HEK293T (cell line): ENCODE measurements around the gene TSPAN10.

Experiments
- FOXM1 ChIP-seq: fragments of 450-650 bp; IDR thresholded peaks from 2 replicates; pipeline ENCODE4 v1.6.1; 2017; ENCODE audit warnings: mild to moderate bottlenecking, borderline replicate concordance
- NFRKB ChIP-seq: fragments of 450-650 bp; IDR thresholded peaks from 2 replicates; pipeline ENCODE4 v1.6.1; 2016; ENCODE audit warnings: mild to moderate bottlenecking, moderate library complexity
- SP1 ChIP-seq: fragments of 450-650 bp; IDR thresholded peaks from 2 replicates; pipeline ENCODE4 v1.6.1; 2017
- TARDBP ChIP-seq: fragments of 450-650 bp; IDR thresholded peaks from 2 replicates; pipeline ENCODE4 v1.6.1; 2016

GRCh38 chr17:81662002-81662401 lies 25.0 kb downstream of the TSPAN10 start:
- TF ChIP-seq TARDBP (no peak), SP1 (no peak), FOXM1 (no peak), NFRKB (no peak)
